ENCODE data around the gene PCDHGA1. TPM values are rescaled to one million over a fixed set of nuclear protein-coding genes. Genes with fewer than 3 reads are reported as not detected.
A peak's percentile ranks its signal among the peaks of the same experiment; 100 is the strongest.

PCDHGA1 gene
- total RNA-seq, 6 donors from 2014 or later = 0.15 to 0.51 (median 0.24) TPM; not detected in 2

GRCh38 chr5:141529873-141530272, 199.6 kb downstream of the PCDHGA1 start:
- TF ChIP-seq POLR2A (IDR thresholded peaks at IDR 0.05) (no peak), CTCF (IDR thresholded peaks at IDR 0.05) (no peak), POLR2AphosphoS5 (IDR thresholded peaks at IDR 0.05) (no peak), EP300 (IDR thresholded peaks at IDR 0.05) (no peak)
- H3K36me3 ChIP-seq = peaks cover 9 to 71% (median 41%) of the 10 kb centered on the region in 4 donors
- H3K4me1 ChIP-seq = peaks cover 3 to 15% (median 11%) of the 10 kb centered on the region in 4 donors
- no peak overlapping the region for H3K4me3 ChIP-seq
- DNase-seq (no peak), ATAC-seq (ENCODE audit: low FRiP score in 2 of 2) (no peak)
- no peaks in the 10 kb centered on the region for H3K27me3 ChIP-seq
- peak overlapping the region; percentile 52 to 76 (median 67) for H3K27ac ChIP-seq
- WGBS, 2 donors = 86 to 88% methylated on average over 7 of the region's 7 CpGs
- no peaks in the 10 kb centered on the region for H3K9me3 ChIP-seq

- no peak for DNase-seq
- TF ChIP-seq POLR2A (IDR thresholded peaks at IDR 0.05) (no peak), CTCF (IDR thresholded peaks at IDR 0.05) (no peak), EP300 (IDR thresholded peaks at IDR 0.05) (no peak), POLR2AphosphoS5 (IDR thresholded peaks at IDR 0.05) (no peak)
- Histone ChIP-seq H3K4me1 (peaks cover 0 to 10% (median 4%) of the 10 kb centered on the region in 4 donors), H3K27me3 (no peaks in the 10 kb centered on the region), H3K9me3 (no peaks in the 10 kb centered on the region), H3K27ac (no peak overlapping the region), H3K4me3 (no peak overlapping the region), H3K36me3 (peaks cover 3 to 64% (median 28%) of the 10 kb centered on the region in 4 donors)
- ATAC-seq (ENCODE audit: low FRiP score in 2 of 2) = no peak
- 92 to 100% methylated on average over 1 of the region's 1 CpG for WGBS, 2 donors
Observed at GRCh38 chr5:141532726-141533125, 202.4 kb downstream of the PCDHGA1 start.

GRCh38 chr5:141533897-141534296, 203.6 kb downstream of the PCDHGA1 start:
- Histone ChIP-seq H3K4me1 (peaks cover 0 to 8% (median 1%) of the 10 kb centered on the region in 4 donors), H3K27ac (no peak overlapping the region), H3K27me3 (no peaks in the 10 kb centered on the region), H3K9me3 (no peaks in the 10 kb centered on the region), H3K4me3 (no peak overlapping the region), H3K36me3 (peaks cover under 1 to 52% (median 19%) of the 10 kb centered on the region in 4 donors)
- ATAC-seq (ENCODE audit: low FRiP score in 2 of 2) = no peak
- TF ChIP-seq POLR2A (IDR thresholded peaks at IDR 0.05) = no peak
- TF ChIP-seq POLR2AphosphoS5 (IDR thresholded peaks at IDR 0.05) = no peak
- TF ChIP-seq CTCF (IDR thresholded peaks at IDR 0.05) = no peak
- TF ChIP-seq EP300 (IDR thresholded peaks at IDR 0.05) = no peak
- no peak for DNase-seq
- WGBS, 2 donors = 100% methylated on average over 1 of the region's 1 CpG

GRCh38 chr5:141534492-141535213, 204.3 kb downstream of the PCDHGA1 start:
- no peak for TF ChIP-seq EP300 (IDR thresholded peaks at IDR 0.05)
- no peak for TF ChIP-seq CTCF (IDR thresholded peaks at IDR 0.05)
- no peak for TF ChIP-seq POLR2A (IDR thresholded peaks at IDR 0.05)
- no peak for TF ChIP-seq POLR2AphosphoS5 (IDR thresholded peaks at IDR 0.05)
- DNase-seq (no peak), ATAC-seq (ENCODE audit: low FRiP score in 2 of 2) (no peak)
- WGBS, 2 donors = 90 to 96% methylated on average over 4 of the region's 4 CpGs
- Histone ChIP-seq H3K27ac (no peak overlapping the region), H3K4me3 (peak overlapping the region in 1 of 4 donors; percentile 5), H3K36me3 (peaks cover 0 to 45% (median 14%) of the 10 kb centered on the region in 4 donors), H3K4me1 (peaks cover 0 to 3% (median 1%) of the 10 kb centered on the region in 4 donors), H3K27me3 (no peaks in the 10 kb centered on the region), H3K9me3 (no peaks in the 10 kb centered on the region)
